PC-9 (cell line): ENCODE measurements around the gene ARHGDIA. TPM values are rescaled to one million over a fixed set of nuclear protein-coding genes. Genes with fewer than 3 reads are reported as not detected.

Experiments used
- BruUV-seq: library from RNA; stranded (reverse); fragments of 400-500 nt; replicated peaks from 2 replicates; lab custom pipeline; 2021; lab: Mats Ljungman, UMichigan
- CTCF ChIA-PET: fragments of 300-600 bp; sonication (Branson Sonifier 250); formaldehyde crosslinking; loops from one replicate; lab custom pipeline; 2022; ENCODE audit warnings: antibody characterized with exemption; lab: Charles Lee
- POLR2A ChIA-PET: fragments of 300-600 bp; sonication (Branson Sonifier 250); formaldehyde crosslinking; loops from one replicate; lab custom pipeline; 2022; ENCODE audit warnings: antibody characterized with exemption; ENCODE audit not compliant: unreplicated experiment; lab: Charles Lee
- DNase-seq, 2 experiments: peaks; one replicate each; pipeline versions ENCODE4 v3.0.0 to v3.0.0-alpha.2; 2015 to 2022; ENCODE audit warnings: mixed read lengths in 1 of 2
- H2AFZ ChIP-seq: fragments of 200-600 bp; sonication (generic); 2 replicates; pipeline ENCODE4 v1.8.1; 2017; ENCODE audit warnings: antibody characterized with exemption
- H3F3A ChIP-seq: fragments of 200-600 bp; sonication (generic); 2 replicates; pipeline ENCODE4 v1.8.1; 2017; ENCODE audit warnings: antibody characterized with exemption, mild to moderate bottlenecking, low read depth; ENCODE audit not compliant: insufficient read depth
- H3K27ac ChIP-seq: fragments of 200-600 bp; sonication (generic); 2 replicates; pipeline ENCODE4 v1.6.1; 2016; ENCODE audit warnings: mixed run types
- H3K27me3 ChIP-seq: fragments of 200-600 bp; sonication (generic); 2 replicates; pipeline ENCODE4 v1.6.1; 2016; ENCODE audit warnings: low read depth, mixed run types; ENCODE audit not compliant: insufficient read depth
- H3K36me3 ChIP-seq: fragments of 200-600 bp; sonication (generic); 2 replicates; pipeline ENCODE4 v1.6.1; 2016; ENCODE audit warnings: low read depth, mixed run types
- H3K4me1 ChIP-seq: fragments of 200-600 bp; sonication (generic); replicated peaks from 2 replicates; pipeline ENCODE4 v1.6.1; 2016; ENCODE audit warnings: mixed run types; ENCODE audit not compliant: insufficient read depth
- H3K4me2 ChIP-seq: fragments of 200-600 bp; sonication (generic); 2 replicates; pipeline ENCODE4 v1.6.1; 2017; ENCODE audit warnings: mixed run types
- H3K4me3 ChIP-seq: fragments of 200-600 bp; sonication (generic); 2 replicates; pipeline ENCODE4 v1.6.1; 2016; ENCODE audit warnings: mixed run types
- H3K79me2 ChIP-seq: fragments of 200-600 bp; sonication (generic); 2 replicates; pipeline ENCODE4 v1.6.1; 2017; ENCODE audit warnings: low read depth, mixed run types
- H3K9me2 ChIP-seq: fragments of 200-600 bp; sonication (generic); 2 replicates; pipeline ENCODE4 v1.8.1; 2017; ENCODE audit warnings: mild to moderate bottlenecking; ENCODE audit not compliant: insufficient read depth
- H3K9me3 ChIP-seq: fragments of 200-600 bp; sonication (generic); 2 replicates; pipeline ENCODE4 v1.8.1; 2016; ENCODE audit warnings: low read depth; ENCODE audit not compliant: insufficient read depth
- H4K20me1 ChIP-seq: fragments of 200-600 bp; sonication (generic); 2 replicates; pipeline ENCODE4 v1.8.1; 2017; ENCODE audit not compliant: insufficient read depth
- EZH2 ChIP-seq: fragments of 200-600 bp; sonication (generic); IDR thresholded peaks from 2 replicates; pipeline ENCODE4 v1.8.0; 2017; ENCODE audit warnings: antibody characterized with exemption, low read depth
- intact Hi-C: fragments of 100-400 bp; cut with micrococcal nuclease; formaldehyde crosslinking; loops from one replicate; pipeline ENCODE4 v1.10.0; 2022; ENCODE audit not compliant: unreplicated experiment
- total RNA-seq: library from RNA; stranded (reverse); gene quantifications from 2 replicates; pipeline ENCODE4 v1.2.3, GENCODE V29; 2021
- TF ChIP-seq, protein P1 (sequence below): fragments of 200-600 bp; sonication (generic); conservative IDR thresholded peaks from 2 replicates; pipeline ENCODE4 v1.6.1; 2017; ENCODE audit warnings: mixed run types, antibody characterized with exemption, mild to moderate bottlenecking, moderate library complexity

Gene ARHGDIA
- total RNA-seq, 1 experiment from 2014 or later = 309 TPM

DNA sequence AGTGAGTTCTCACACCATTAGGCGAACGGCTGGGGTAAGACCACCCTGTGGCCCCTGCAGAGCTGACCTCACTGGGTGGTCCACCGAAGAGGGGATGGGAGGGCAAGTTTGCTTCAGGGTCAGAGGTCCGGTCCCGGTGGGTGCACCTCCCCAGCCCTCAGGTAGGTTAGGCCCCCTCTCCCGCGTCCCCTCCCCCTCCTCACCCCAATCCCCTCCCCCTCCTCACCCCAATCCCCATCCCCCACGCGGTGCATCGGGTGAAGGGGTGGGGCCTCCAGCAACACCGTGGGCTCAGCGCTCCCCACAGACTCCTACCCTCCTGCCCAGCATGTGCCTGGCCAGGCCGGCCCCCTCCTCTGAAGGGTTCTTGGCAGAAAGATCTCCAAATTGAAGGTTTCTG, 51.4 kb downstream of the ARHGDIA start:
- Histone ChIP-seq H3K9me2 (no peaks in the 10 kb centered on the region), H3F3A (no peaks in the 10 kb centered on the region; the same call in 1 of the 2 replicates), H3K79me2 (no peaks in the 10 kb centered on the region), H3K27ac (no peak overlapping the region), H4K20me1 (no peaks in the 10 kb centered on the region), H3K4me1 (no peaks in the 10 kb centered on the region), H3K4me3 (no peak overlapping the region), H3K27me3 (no peaks in the 10 kb centered on the region), H3K9me3 (no peaks in the 10 kb centered on the region), H2AFZ (no peak overlapping the region), H3K36me3 (no peaks in the 10 kb centered on the region), H3K4me2 (no peak overlapping the region)
- TF ChIP-seq, protein P1, sequence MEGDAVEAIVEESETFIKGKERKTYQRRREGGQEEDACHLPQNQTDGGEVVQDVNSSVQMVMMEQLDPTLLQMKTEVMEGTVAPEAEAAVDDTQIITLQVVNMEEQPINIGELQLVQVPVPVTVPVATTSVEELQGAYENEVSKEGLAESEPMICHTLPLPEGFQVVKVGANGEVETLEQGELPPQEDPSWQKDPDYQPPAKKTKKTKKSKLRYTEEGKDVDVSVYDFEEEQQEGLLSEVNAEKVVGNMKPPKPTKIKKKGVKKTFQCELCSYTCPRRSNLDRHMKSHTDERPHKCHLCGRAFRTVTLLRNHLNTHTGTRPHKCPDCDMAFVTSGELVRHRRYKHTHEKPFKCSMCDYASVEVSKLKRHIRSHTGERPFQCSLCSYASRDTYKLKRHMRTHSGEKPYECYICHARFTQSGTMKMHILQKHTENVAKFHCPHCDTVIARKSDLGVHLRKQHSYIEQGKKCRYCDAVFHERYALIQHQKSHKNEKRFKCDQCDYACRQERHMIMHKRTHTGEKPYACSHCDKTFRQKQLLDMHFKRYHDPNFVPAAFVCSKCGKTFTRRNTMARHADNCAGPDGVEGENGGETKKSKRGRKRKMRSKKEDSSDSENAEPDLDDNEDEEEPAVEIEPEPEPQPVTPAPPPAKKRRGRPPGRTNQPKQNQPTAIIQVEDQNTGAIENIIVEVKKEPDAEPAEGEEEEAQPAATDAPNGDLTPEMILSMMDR = no peak
- no peak for TF ChIP-seq EZH2
- ChIA-PET CTCF (no interaction called here), POLR2A (no interaction called here)
- intact Hi-C loops = no loop called here
- no peak for DNase-seq
- BruUV-seq = no TSS peak

DNA sequence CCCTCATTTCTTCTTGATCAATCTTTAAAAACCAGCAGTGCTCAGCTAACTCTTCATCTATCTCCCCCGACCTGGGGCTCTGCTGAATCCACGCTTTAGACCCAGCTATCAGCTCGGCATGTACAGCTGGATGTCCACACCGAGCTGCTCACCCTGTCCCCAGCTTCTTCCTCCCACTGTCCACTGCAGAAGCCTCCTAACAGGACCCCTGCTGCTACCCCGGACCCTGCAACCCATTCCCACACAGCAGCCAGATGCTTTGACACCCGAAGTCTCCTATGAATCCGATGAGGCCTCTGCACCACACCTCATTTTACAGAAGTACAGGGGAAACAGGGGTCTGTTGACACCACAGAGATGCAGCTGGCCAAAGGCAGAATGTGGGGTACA, 53.4 kb downstream of the ARHGDIA start:
- Histone ChIP-seq H3K27ac (no peak overlapping the region), H3K27me3 (no peaks in the 10 kb centered on the region), H2AFZ (no peak overlapping the region), H3K4me1 (no peaks in the 10 kb centered on the region), H3K4me3 (no peak overlapping the region), H3K79me2 (no peaks in the 10 kb centered on the region), H3K9me2 (no peaks in the 10 kb centered on the region), H4K20me1 (no peaks in the 10 kb centered on the region), H3K36me3 (no peaks in the 10 kb centered on the region), H3K9me3 (no peaks in the 10 kb centered on the region), H3K4me2 (no peak overlapping the region), H3F3A (no peaks in the 10 kb centered on the region; the same call in 1 of the 2 replicates)
- BruUV-seq = no TSS peak
- DNase-seq = no peak
- ChIA-PET CTCF (no interaction called here), POLR2A (no interaction called here)
- TF ChIP-seq, protein P1 = no peak
- TF ChIP-seq EZH2 = no peak
- intact Hi-C loops = no loop called here

Other genes starting within 250 kb of the ARHGDIA start
- 154 and 208 TPM in 2 replicates for gene NPLOC4, start 234.2 kb downstream of the ARHGDIA start, total RNA-seq
- gene TSPAN10, start 234.1 kb downstream of the ARHGDIA start, total RNA-seq = 8.6 and 15.0 TPM in 2 replicates
- 0.68 and 1.3 TPM in 2 replicates for gene PDE6G, start 214.8 kb downstream of the ARHGDIA start, total RNA-seq
- 40.2 and 66.0 TPM in 2 replicates for gene OXLD1, start 204.7 kb downstream of the ARHGDIA start, total RNA-seq
- 29.3 and 30.0 TPM in 2 replicates for gene CCDC137, start 204.6 kb downstream of the ARHGDIA start, total RNA-seq
- gene ARL16, start 187.5 kb downstream of the ARHGDIA start, total RNA-seq = 41.7 and 48.3 TPM in 2 replicates
- gene HGS, start 187.3 kb downstream of the ARHGDIA start, total RNA-seq = 149 and 166 TPM in 2 replicates
- 98.6 and 142 TPM in 2 replicates for gene MRPL12, start 168.0 kb downstream of the ARHGDIA start, total RNA-seq
- gene SLC25A10, start 159.1 kb downstream of the ARHGDIA start, total RNA-seq = 83.6 and 86.5 TPM in 2 replicates
- not detected in 2 replicates for gene GCGR, start 67.2 kb downstream of the ARHGDIA start, total RNA-seq
- 53.8 and 84.0 TPM in 2 replicates for gene MCRIP1, start 38.0 kb downstream of the ARHGDIA start, total RNA-seq
- not detected in 2 replicates for gene PPP1R27, start 36.3 kb downstream of the ARHGDIA start, total RNA-seq
- gene P4HB, start 10.8 kb downstream of the ARHGDIA start, total RNA-seq = 636 and 782 TPM in 2 replicates
- gene ALYREF, start 20.2 kb upstream of the ARHGDIA start, total RNA-seq = 138 and 156 TPM in 2 replicates
- 187 and 256 TPM in 2 replicates for gene ANAPC11, start 20.4 kb upstream of the ARHGDIA start, total RNA-seq
- 0.83 and 1.1 TPM in 2 replicates for gene NPB, start 30.9 kb upstream of the ARHGDIA start, total RNA-seq
- 54.7 and 82.2 TPM in 2 replicates for gene PCYT2, start 40.1 kb upstream of the ARHGDIA start, total RNA-seq
- 78.3 and 98.5 TPM in 2 replicates for gene SIRT7, start 46.8 kb upstream of the ARHGDIA start, total RNA-seq
- 79.5 and 85.9 TPM in 2 replicates for gene MAFG, start 56.4 kb upstream of the ARHGDIA start, total RNA-seq
- gene PYCR1, start 66.0 kb upstream of the ARHGDIA start, total RNA-seq = 88.9 and 120 TPM in 2 replicates
- gene MYADML2, start 75.9 kb upstream of the ARHGDIA start, total RNA-seq = not detected in 2 replicates
- gene NOTUM, start 89.8 kb upstream of the ARHGDIA start, total RNA-seq = 0.33 TPM in 1 of 2 replicates, not detected in the other
- 54.9 and 80.0 TPM in 2 replicates for gene ASPSCR1, start 106.3 kb upstream of the ARHGDIA start, total RNA-seq
- gene CENPX, start 151.5 kb upstream of the ARHGDIA start, total RNA-seq = 115 and 132 TPM in 2 replicates
- 41.5 and 42.6 TPM in 2 replicates for gene LRRC45, start 152.0 kb upstream of the ARHGDIA start, total RNA-seq
- gene RAC3, start 160.3 kb upstream of the ARHGDIA start, total RNA-seq = 32.3 and 41.6 TPM in 2 replicates
- 120 and 129 TPM in 2 replicates for gene DCXR, start 166.4 kb upstream of the ARHGDIA start, total RNA-seq
- gene RFNG, start 180.5 kb upstream of the ARHGDIA start, total RNA-seq = 40.4 and 49.1 TPM in 2 replicates
- gene GPS1, start 180.6 kb upstream of the ARHGDIA start, total RNA-seq = 121 and 124 TPM in 2 replicates
- 138 and 175 TPM in 2 replicates for gene DUS1L, start 194.5 kb upstream of the ARHGDIA start, total RNA-seq
- gene FASN, start 226.9 kb upstream of the ARHGDIA start, total RNA-seq = 455 and 658 TPM in 2 replicates